Glomerular visceral epithelial cell (primary cell): ENCODE results near the gene LRIG1.

Source experiments
- DNase-seq: peaks from one replicate; pipeline ENCODE4 v3.0.0-alpha.2; 2016; ENCODE audit errors: extremely low spot score

LRIG1 gene

GRCh38 chr3:66385066-66385465 lies 115.8 kb downstream of the LRIG1 start:
- DNase-seq, result no peak

GRCh38 chr3:66383998-66384745 lies 116.7 kb downstream of the LRIG1 start:
- DNase-seq, result no peak

GRCh38 chr3:66383023-66383422 lies 117.8 kb downstream of the LRIG1 start:
- DNase-seq, result no peak

- DNase-seq, result no peak
Observed at GRCh38 chr3:66382142-66382541, 118.7 kb downstream of the LRIG1 start.

- no peak for DNase-seq
Observed at GRCh38 chr3:66381626-66382025, 119.2 kb downstream of the LRIG1 start.

- no peak for DNase-seq
Observed at GRCh38 chr3:66380200-66380932, 120.5 kb downstream of the LRIG1 start.

GRCh38 chr3:66379565-66379964 lies 121.3 kb downstream of the LRIG1 start:
- no peak for DNase-seq

- DNase-seq, result no peak
Observed at GRCh38 chr3:66378256-66378655, 122.6 kb downstream of the LRIG1 start.

- no peak for DNase-seq
Observed at GRCh38 chr3:66377800-66378199, 123.0 kb downstream of the LRIG1 start.

GRCh38 chr3:66376568-66376967 lies 124.3 kb downstream of the LRIG1 start:
- DNase-seq, result peak; percentile 28

- peak; percentile 2 for DNase-seq
Observed at GRCh38 chr3:66372681-66373350, 128.0 kb downstream of the LRIG1 start.

- DNase-seq, result no peak
Observed at GRCh38 chr3:66371432-66371831, 129.4 kb downstream of the LRIG1 start.

GRCh38 chr3:66370179-66370578 lies 130.6 kb downstream of the LRIG1 start:
- no peak for DNase-seq

GRCh38 chr3:66367979-66368378 lies 132.8 kb downstream of the LRIG1 start:
- no peak for DNase-seq

GRCh38 chr3:66366747-66367146 lies 134.1 kb downstream of the LRIG1 start:
- no peak for DNase-seq

GRCh38 chr3:66365080-66365479 lies 135.7 kb downstream of the LRIG1 start:
- DNase-seq, result no peak

- DNase-seq, result peak; percentile 13
Observed at GRCh38 chr3:66363148-66363547, 137.7 kb downstream of the LRIG1 start.

GRCh38 chr3:66362541-66362941 lies 138.3 kb downstream of the LRIG1 start:
- DNase-seq, result peak; percentile 60

- no peak for DNase-seq
Observed at GRCh38 chr3:66361356-66361755, 139.5 kb downstream of the LRIG1 start.

- no peak for DNase-seq
Observed at GRCh38 chr3:66355997-66356396, 144.8 kb downstream of the LRIG1 start.

- no peak for DNase-seq
Observed at GRCh38 chr3:66355394-66355793, 145.4 kb downstream of the LRIG1 start.

- no peak for DNase-seq
Observed at GRCh38 chr3:66354001-66354400, 146.8 kb downstream of the LRIG1 start.

- DNase-seq, result no peak
Observed at GRCh38 chr3:66353530-66353929, 147.3 kb downstream of the LRIG1 start.
